ENCODE data around the gene WNK2. TPM values are rescaled to one million over a fixed set of nuclear protein-coding genes. Genes with fewer than 3 reads are reported as not detected.

WNK2 gene
- total and polyA plus RNA-seq, 12 donors: 16.6 to 236 (median 178) TPM

DNA sequence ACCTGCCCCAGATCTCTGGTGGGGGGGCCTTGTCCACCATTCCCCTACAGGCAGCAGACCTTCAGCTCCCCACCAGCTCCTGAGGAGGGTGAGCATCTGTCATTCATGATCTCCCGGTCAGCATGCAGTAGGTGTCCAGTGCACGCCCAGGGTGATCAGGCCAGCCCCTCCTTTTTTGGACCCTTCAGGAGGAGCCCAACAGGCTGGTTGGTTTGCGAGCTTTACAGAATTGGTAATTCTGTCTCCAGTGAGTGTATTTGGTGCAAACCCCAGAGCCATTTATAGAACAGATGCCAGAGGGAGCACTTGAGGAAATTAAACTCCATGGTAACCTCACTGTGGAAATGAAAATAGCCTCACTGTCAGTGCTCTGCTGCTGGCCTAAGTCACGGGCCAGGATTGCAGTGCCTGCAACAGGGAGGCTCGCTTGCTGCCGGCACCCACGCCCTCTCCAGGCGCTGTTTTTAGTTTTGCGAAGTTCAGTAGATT is 23.4 kb downstream of the WNK2 start:
- WGBS, 2 donors: 15 to 24% methylated on average over 9 of the region's 9 CpGs
- peaks cover 34 to 74% (median 58%) of the 10 kb centered on the region in 9 donors for H3K4me1 ChIP-seq
- H3K4me3 ChIP-seq: peak overlapping the region in 5 of 10 donors; percentile 8 to 31 (median 28)
- H3K36me3 ChIP-seq: no peaks in the 10 kb centered on the region
- H3K9me3 ChIP-seq: no peaks in the 10 kb centered on the region
- H3K27me3 ChIP-seq: no peaks in the 10 kb centered on the region
- TF ChIP-seq CTCF (IDR thresholded peaks at IDR 0.05): peak in 3 of 9 donors; percentile 28 to 38 (median 31)
- DNase-seq (peak; percentile 52 to 68), ATAC-seq (peak; percentile 54 to 80 (median 74))
- intact Hi-C loops (cut with DNase I): no loop called here
- H3K27ac ChIP-seq: peak overlapping the region; percentile 35 to 92 (median 83)

DNA sequence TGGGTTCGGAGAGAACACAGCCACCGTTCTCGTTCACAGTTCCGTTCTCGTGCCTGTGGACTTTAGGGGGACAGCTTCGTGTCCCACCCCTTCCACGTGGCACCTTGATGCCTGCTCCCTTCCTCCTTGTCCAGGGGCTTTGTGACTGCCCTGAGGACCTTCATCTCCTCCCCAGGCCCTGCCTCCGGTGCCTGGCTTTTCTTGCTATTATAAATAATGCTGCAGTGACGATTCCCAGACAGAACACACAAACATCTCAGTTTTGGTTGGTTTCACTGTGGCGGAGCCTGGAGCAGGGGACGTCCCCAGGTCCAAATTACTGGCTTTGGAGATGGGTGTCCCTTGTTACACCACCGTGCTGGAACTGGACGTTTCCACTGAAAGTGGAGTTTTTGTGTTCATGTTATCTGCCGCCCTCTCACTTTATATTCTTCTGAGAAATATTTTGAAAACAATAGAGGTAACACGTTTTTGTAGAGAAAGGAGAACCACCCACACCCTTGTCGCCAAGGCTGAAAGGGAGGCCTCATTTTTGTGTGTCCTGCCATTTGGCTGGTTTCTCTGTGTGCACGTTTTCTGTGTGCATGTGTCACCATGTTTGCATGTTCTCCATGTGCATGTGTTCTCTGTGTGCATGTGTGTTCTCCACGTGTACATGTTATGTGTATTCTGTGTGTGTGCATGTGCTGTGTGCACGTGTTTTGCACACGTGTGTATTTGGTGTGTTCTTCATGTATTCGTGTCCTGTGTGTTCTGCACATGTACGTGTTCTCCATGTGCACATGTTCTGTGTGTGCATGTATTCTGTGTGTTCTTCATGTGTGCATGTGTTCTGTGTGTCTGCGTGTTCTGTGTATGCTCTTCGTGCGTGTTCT is 24.2 kb downstream of the WNK2 start:
- H3K27ac ChIP-seq: peak overlapping the region in 9 of 10 donors; percentile 58 to 92 (median 84)
- intact Hi-C loops (cut with DNase I): no loop called here
- no peak for DNase-seq
- TF ChIP-seq CTCF (IDR thresholded peaks at IDR 0.05): no peak
- no peak for ATAC-seq
- no peaks in the 10 kb centered on the region for H3K36me3 ChIP-seq
- WGBS, 2 donors: 45 to 47% methylated on average over 25 of the region's 25 CpGs
- peak overlapping the region in 5 of 10 donors; percentile 8 to 31 (median 28) for H3K4me3 ChIP-seq
- H3K4me1 ChIP-seq: peaks cover 32 to 72% (median 58%) of the 10 kb centered on the region in 9 donors
- H3K27me3 ChIP-seq: no peaks in the 10 kb centered on the region
- no peaks in the 10 kb centered on the region for H3K9me3 ChIP-seq

DNA sequence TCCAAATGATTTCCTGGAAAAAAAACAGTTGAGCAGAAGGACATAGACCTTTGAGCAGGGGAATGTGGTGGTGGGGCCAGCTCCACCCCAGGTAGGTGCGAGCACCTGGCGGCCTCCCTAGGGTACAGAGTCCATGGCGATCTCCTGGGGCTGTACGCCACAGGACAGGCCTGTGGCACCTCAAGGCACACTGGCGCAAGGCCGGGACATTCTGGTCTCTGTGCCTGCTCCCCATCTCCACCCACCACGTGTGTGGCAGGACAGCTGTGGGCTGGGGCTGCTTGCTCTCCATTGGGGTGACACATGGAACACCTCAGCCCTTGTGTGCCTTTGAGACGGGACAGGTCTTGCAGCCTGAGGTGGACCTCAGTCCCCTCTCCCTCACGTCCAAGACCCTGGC is 25.2 kb downstream of the WNK2 start:
- DNase-seq: no peak
- Histone ChIP-seq H3K27me3 (no peaks in the 10 kb centered on the region), H3K4me1 (peaks cover 30 to 70% (median 52%) of the 10 kb centered on the region in 9 donors), H3K36me3 (no peaks in the 10 kb centered on the region), H3K4me3 (no peak overlapping the region), H3K9me3 (no peaks in the 10 kb centered on the region), H3K27ac (peak overlapping the region in 5 of 10 donors; percentile 12 to 49 (median 36))
- 86 to 87% methylated on average over 9 of the region's 9 CpGs for WGBS, 2 donors
- no peak for TF ChIP-seq CTCF (IDR thresholded peaks at IDR 0.05)
- intact Hi-C loops (cut with DNase I): no loop called here
- no peak for ATAC-seq

- Histone ChIP-seq H3K36me3 (no peaks in the 10 kb centered on the region), H3K4me1 (peaks cover 23 to 63% (median 46%) of the 10 kb centered on the region in 9 donors), H3K4me3 (no peak overlapping the region), H3K9me3 (no peaks in the 10 kb centered on the region), H3K27me3 (no peaks in the 10 kb centered on the region), H3K27ac (peak overlapping the region in 5 of 10 donors; percentile 12 to 49 (median 36))
- intact Hi-C loops (cut with DNase I): no loop called here
- WGBS, 2 donors: 73 to 79% methylated on average over 12 of the region's 12 CpGs
- no peak for TF ChIP-seq CTCF (IDR thresholded peaks at IDR 0.05)
- ATAC-seq (no peak), DNase-seq (no peak)
These were observed 25.8 kb downstream of the WNK2 start for GRCh38 chr9:93209576-93210323.

Measured in heart right ventricle (tissue), 16 donors.